Activated effector memory CD4-positive, alpha-beta T cell treated with anti-CD3 and anti-CD28 coated beads, Interleukin-2, amount 50 U/mL, for 16 hours (primary cell): ENCODE measurements around the gene MEI1.
A peak's percentile ranks its signal among the peaks of the same experiment; 100 is the strongest.

ENCODE experiments used
- DNase-seq: peaks from one replicate; pipeline ENCODE4 v3.0.0-alpha.2; 2020

Gene MEI1

DNA sequence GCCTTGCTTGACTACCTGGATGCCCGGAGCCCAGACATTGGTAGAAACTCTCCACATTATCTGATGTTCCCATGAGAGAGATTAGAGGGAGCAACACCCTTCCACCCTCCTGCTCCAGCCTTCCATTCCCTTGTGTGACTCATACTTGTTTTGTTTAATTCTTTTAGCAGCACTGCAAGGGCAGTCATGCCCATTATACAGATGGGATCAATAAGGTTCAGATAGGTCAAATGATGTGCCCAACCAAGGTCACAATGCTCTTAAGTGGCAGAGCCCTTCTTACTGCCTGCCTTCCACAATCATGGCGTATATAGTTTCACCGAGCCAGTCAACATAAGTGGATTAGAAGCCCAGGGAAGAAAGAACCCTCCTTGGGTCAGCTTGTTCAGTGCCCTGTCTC is 94.6 kb downstream of the MEI1 start:
- no peak for DNase-seq

DNA sequence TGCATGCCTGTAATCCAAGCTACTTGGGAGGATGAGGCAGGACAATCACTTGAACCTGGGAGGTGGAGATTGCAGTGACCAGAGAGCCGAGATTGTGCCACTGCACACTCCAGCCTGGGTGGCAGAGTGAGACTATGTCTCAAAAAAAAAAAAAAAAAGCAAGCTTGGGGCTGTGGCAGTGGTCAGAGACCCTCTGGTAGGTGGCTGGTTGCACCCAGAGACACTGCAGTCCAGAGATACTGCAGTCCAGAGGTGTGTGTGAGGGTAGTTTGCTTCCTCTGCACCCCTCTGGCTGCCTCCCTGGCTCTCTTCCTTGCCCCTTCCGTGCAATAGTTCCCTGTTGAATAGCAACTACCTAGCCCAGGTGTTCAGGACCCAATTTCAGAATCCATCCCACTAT is 99.4 kb downstream of the MEI1 start:
- no peak for DNase-seq

DNA sequence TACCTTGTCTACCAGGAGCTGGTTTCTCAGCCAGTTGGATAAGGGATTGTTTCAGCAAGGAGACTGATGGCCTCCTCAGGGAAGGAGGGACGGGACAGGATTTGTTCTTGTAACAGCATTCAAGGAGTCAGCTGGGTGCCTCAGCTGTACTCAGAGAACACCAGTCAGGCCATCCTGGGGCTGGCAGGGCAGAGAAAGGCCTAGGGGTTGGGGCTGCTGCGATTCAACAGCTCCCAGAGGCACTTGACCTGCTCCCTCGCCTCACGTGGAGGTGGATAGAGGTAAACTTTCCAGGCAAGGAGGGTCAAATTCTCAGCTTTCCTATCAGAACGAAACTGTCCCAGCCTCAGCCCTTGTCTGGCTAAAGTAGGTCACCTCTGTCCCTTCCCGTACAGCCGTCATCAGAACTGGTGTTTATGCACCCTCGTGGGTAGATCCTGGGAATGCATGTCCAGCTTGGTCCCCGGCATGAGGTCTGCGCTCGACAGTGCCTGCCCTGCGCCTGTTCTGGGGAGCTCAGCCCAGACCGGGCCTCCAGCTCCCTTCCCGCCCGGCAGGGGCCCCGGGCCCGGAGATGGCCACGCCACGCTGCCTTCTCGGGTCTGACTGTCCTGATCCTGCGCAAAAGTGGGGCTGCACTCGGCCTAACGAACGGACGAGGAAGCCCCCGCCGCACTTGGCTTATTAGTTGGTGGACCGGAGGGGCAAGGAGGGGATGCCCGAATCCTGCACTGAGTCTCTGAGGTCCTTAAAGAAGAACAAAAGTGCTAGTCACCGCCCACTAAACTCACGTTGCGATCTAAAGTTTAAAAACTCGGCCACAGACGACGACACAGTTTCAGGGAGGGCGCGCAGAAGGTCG is 100.4 kb downstream of the MEI1 start:
- no peak for DNase-seq

DNA sequence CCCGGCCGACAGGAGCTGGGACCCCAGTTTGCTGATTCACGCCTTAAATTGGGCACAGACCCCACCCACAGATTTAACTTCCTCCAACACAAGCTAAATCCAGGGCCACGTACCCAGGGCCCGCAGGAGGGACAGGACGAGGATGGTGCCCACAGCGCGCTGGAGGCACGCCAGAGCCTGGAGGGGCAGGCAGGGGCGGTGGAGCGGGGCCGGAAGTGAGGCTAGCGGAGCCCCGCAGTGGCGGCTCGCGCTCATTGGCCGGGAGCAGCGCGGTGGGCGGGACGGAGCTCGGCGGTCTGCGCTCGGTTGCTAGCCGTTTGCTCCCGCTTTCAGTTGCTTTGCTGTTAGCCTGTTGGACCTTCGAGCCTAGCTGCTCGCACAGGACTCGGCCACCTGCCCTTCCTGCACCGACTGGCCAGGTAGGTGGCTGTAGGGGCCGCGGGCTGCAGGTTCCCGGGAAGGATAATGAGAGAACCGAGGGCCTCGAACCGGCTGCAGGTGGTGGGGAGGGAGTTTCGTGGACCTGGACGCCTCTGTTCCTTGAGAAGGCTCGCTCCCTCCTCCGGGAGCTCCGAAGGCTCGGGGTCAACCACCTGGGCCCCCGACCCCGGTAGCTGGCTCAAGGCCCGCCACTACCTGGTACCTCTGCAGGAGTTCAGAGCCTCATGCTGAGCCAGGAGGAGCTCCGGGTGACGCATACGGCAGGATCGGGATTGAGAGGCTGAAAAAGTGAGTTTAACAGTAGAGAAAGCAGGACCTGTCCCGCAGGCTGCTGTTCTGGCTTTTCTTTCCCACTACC is 101.2 kb downstream of the MEI1 start, which contains the start of gene CCDC134:
TSS of gene CCDC134 (plus strand) at position 332 of the 799 bp plus-strand sequence. CDS start 8,212 bp downstream, outside the sequence.
- DNase-seq, result peak; percentile 97

DNA sequence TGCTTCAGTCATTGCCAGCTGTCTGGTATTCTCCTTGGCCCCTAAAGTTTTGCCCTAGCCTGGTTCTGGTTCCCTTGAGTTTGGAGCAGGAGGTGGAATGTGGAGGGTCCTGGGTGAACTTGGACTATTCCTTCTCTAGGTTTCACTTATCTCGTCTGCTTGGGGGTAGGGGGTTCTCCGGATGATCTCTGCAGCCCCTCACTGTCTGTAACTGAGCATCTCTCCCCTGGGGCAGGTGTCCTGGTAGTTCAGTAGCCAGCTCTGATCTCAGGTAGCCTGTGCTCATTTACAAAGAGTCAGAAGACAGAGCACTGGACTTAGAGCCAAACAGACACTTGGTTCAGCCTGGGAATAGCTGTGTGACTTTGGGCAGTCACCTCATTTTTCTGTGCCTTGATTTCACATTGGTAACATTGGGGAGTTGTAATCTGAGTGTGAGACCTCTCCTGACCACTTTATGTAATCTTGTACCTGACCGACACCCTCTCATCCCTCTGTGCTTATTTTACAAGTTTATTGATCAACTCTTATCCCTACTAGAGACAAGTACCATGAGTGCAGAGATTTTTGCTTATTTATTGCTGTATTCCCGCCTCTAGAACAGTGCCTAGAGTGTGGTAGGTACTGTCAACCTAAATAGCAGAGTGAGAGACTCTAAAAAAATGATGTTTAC is 102.0 kb downstream of the MEI1 start:
- no peak for DNase-seq

DNA sequence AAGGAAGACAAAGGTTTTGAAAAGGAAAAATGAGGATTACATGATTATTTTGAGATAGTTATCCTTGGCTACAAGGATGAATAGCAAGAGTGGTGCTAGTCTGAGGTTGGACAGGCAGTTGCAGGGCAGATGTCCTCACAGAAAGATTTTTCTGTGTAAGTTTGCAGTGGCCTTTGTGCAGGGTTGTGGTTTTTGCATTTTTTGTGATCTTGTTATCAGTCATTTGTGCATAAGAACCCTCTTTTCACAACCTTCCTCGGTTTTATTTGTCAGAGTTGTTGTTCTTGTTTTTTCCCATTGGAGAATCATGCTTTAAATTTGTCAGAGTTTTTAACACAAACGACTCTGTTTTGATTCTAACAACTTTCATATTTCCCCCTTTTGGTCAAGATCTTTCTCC is 102.6 kb downstream of the MEI1 start:
- DNase-seq, result no peak

DNA sequence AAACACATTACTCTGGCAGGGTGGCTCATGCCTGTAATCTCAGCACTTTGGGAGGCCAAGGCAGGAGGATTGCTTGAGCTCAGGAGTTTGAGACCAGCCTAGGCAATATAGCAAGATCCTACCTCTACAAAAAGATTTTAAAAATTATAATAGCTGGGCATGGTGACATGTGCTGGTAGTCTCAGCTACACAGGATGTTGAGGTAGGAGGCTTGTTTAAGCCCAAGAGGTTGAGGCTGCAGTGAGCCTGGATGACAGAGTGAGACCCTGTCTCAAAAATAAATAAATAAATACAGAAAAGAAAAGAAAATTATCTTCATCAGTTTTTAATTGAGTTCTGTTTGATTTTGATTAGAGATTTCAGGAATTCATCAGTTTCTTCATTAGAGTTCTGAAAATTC is 106.3 kb downstream of the MEI1 start:
- DNase-seq, result no peak

DNA sequence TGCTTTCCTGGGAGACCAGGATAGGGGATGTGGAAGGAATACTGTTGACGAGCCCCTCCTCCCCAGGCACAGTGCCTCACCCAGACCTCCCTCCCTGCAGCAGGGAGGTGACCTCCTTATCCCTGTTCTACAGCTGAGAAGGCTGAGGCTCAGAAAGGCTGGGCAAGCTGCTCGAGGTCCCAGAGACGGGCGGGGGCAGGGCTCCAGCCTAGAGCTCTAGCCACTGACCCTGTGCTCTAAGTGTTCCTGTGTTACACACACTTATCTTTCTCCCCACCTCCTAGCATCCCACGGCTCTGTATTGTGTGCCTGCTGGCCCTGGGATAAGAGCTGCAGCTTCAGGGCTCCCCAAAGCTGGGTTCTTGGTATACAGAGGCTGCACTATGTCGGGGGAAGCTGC is 109.1 kb downstream of the MEI1 start:
- no peak for DNase-seq

DNA sequence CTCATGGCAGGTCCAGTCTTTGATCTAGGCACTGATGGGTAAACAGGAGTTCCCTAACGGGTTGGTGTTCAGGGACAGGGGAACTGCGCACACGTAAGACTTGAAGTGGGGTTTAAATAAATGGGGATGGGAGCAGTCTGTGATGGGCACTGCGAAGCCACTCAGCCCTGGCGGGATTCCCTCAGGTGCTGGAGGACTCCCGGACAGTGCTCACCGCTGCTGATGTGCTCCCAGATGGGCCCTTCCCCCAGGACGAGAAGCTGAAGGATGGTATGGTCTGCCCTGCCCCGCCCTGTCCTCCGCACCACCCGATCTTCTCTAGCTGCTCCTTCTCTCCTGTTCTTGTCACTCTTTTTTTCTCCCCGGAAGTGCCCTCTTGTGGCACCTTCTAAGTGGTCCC is 110.7 kb downstream of the MEI1 start:
- DNase-seq, result no peak

DNA sequence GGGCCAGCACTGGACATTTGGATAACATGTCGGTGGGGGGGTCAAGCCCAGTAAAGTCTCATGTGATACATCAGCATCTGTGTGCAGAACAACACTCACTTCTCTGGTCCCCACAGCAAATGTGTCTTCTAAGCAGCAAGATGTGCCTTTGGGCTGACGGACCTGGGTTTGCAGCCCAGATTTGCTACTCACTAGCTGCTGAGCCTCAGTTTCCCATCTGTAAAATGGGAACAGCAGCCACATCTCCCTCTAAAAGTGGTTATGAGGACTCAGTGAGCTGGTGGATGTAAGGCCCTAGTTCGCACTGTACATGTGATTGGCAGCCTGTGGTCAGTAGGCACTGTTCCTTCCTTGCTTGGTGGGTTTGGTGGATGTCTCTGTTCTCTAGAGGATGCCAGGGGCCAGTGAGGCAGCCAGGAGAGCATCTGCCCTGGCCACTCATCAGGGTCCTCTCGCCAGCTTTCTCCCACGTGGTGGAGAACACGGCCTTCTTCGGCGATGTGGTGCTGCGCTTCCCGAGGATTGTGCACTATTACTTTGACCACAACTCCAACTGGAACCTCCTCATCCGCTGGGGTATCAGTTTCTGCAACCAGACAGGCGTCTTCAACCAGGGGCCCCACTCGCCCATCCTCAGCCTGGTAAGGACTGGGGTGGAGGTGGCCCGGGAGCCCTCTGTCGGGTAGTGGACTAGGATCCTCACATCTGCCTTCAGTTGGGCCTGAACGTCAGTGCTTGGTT is 113.7 kb downstream of the MEI1 start:
- no peak for DNase-seq

DNA sequence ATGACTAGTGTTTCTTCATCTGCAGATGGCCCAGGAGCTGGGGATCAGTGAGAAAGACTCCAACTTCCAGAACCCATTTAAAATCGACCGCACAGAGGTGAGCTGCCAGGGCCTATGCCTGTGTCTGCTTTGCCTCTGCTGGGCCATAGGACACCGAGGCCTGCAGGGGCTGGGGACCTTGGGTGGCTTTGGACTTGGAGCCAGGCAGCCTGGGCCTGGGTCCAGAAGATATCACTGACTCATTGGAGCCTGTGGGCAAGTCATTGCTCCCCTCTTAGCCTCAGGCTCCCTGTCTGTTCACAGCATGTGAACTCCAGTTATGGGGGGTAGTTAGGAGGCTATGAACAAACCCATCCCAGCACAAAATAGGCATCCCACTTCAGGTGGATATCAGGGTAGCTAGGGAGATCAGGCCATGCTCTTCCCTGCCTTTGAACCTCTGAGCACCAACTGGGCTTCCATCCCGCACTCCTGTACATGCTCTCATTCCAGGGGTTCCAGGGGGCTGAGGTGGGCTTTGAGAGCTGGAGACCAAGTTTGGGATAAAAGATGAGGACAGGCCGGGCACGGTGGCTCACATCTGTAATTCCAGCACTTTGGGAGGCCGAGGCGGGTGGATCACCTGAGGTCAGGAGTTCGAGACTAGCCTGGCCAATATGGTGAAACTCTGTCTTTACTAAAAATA is 114.6 kb downstream of the MEI1 start:
- no peak for DNase-seq

DNA sequence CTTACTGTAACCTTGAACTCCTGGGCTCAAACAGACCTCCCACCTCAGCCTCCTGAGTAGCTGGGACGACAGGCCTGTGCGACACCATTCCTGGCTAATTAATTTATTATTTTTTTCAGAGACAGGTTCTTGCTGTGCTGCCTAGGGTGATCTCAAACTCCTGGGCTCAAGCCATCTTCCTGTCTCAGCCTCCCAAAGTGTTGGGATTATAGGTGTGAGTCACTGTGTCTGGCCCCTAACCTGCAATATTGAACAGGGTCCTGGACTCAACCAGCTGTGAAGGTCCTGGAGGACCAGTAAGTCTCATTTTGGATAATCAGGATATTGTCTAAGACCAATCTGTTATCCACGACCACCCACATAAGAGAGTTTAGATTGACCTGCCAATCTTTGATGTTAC is 116.4 kb downstream of the MEI1 start:
- no peak for DNase-seq

DNA sequence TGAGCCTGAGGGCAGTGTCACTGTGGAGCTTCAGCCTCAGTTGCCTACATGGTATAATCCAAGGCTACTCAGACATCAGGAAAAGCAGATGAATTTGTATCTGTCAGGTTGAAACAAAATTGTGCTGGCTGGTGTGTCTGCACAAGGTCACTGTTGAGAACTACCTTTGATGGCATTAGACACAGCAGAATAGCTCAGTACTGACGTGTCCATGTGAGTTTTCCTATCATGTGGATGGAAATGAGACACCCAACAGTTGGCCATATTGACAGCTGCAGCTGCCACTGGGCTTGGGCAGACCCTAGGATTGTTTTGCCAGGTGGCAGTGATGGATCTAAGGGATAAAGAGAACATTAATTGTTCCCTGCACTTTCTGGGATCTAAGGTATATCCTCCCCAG is 116.9 kb downstream of the MEI1 start:
- DNase-seq, result no peak

DNA sequence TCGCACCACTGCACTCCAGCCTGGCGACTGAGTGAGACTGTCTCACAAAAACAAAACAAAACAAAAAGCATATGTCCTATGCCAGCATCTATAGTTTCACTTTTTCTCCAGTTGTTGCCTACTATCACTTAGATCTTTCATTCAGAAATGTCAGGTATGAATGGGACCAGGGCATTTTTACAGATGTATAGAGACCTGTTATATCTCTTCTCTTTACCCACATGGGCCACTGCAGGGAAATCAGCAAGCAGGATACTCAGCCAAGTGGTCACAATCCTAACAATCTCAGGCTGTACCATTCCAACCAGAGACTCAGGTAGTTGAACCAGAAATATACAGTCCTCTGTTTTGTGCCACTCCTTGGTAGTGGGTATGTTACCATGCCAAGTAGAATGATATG is 117.6 kb downstream of the MEI1 start:
- no peak for DNase-seq

DNA sequence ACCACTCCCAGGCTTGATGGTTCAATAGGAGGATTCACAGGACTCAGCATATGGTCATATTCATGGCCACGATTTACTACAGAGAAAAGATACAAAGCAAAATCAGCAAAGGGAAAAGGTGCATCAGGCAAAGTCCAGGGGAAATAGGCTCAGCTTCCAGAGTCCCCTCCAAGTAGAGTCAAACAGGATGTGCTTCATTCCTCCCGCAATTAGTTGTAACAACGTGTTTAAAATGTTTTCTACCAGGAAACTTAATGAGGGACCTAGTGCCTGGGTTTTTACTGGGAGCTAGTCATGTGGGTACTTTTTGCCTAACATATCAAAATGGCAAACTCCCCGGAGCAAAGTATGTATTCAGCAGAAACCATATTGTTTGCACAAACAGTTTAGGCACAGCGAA is 118.7 kb downstream of the MEI1 start:
- no peak for DNase-seq

DNA sequence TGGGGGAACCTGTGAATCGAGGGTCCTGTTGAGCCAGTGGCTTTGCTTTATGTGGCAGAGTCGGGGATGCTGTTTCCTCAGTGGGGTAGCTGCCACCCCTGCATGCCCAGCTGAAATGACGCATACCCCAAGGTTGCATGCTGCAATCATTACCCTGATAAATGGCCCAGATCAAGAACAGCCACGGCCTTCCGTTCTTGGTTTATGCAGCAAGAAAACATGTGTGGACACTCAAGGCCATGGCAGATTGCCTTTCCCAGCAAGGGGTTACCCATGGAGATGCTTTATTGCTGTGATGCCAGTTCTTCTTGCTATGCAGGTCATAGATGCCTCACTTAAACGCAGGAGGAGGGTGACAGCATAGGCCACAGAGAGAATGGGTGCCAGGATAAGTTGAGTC is 119.3 kb downstream of the MEI1 start:
- no peak for DNase-seq

DNA sequence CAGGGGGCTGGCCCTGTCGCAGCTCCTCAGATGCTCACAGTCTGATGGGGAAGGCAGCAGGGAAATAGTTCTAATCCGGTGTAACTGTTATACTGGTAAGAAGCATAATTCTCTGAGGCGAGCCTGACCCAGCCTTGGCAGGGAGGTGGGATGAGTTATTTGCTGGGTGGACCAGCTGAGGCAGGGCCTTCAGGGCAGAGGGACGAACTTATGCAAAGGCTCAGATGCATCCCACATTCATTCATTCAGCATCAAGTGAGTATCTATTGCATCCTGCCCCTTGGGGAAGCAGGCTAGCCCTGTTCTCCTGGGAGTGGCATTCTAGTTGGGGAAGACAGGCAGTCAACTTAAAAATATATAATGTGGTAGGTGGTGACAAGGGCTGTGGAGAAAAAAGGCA is 120.0 kb downstream of the MEI1 start:
- DNase-seq, result no peak

DNA sequence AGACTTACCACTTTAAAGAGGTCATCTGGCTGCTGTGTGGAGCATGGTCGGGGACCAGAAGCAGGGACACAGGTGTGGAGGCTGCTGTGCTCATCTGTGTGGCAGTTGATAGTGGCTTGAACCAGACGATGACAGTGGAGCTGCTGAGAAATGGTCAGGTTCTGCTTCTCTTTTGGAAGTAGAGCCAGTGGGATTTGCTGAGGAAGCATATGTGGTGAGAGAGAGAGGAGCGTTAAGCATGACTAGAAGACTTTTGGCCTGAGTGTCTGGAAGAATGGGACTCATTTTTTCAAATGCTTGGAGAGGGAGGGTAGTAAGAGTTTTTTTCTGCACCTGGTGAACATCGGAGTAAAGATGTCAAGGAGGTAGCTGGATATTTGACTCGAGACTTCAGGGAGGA is 121.1 kb downstream of the MEI1 start:
- no peak for DNase-seq

DNA sequence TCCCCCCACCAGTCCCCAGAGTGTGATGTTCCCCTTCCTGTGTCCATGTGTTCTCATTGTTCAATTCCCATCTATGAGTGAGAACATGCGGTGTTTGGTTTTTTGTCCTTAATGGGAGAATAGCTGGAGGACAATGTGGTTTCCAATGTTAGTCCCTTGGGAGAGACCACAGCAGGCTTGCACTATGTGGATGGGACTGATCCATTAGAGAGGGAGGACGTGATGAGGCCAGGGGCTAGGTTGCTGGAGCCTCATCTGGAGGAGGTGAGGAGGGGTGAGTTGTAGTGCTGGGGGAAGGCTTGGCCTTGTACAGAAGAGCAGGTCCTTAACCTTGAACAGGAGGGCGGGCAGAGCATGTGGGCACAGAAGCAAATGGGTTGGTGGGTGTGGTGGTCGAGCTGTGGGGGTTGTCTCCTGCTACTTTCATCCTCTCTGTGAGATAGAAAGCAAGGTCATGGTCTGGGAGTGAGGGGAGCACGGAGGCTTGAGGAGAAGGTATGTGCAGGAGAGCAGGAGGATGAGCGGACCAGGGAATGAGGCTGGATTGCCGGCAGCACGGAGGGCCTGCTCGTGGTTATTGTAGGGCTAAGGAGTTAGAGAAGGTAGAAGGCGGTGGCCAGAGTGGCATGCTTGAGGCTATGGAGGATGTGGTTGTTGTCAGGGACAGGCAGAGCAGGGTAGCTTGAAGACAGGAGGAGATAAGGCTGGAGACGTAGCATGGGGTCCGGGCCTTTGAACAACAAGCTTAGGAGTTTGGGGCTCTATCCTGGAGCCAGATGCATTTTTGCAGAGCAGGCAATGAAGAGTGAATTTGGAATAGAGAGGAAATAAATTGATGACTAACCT is 122.4 kb downstream of the MEI1 start:
- no peak for DNase-seq

DNA sequence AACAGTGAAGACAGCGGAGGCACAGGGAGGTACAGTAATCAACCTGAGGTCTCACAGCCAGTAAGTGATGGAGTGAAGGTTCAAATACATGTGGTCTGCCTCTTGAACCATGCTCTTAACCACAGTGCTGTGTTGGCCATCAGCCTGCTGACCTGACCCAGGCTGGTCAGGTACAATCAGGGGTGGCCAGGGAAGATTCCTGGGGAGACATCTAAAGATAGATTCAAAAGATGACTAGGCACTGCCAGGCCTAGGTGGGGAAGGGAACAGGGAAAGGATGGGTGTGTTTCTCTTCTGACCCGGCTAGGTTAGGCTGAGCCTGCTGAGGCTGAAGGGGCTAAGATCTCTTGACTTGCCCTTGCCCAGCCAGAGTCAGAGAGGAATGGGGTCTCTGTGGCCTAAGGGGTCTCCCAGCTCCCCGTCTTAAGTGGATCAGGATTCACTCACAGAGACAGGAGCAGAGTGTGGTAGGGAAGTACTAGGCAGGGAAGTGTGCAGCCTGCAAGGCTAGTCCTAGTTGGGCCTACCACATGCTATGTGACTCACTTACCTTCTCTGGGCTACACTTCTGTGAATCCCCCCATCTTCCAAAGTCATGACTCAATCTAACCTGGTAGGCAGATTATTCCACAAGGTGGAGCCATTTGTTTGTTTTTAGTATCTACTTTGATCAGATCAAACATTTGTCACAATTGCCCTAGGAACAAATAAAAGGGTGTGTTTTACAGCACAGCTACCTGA is 123.2 kb downstream of the MEI1 start:
- peak; percentile 74 for DNase-seq

DNA sequence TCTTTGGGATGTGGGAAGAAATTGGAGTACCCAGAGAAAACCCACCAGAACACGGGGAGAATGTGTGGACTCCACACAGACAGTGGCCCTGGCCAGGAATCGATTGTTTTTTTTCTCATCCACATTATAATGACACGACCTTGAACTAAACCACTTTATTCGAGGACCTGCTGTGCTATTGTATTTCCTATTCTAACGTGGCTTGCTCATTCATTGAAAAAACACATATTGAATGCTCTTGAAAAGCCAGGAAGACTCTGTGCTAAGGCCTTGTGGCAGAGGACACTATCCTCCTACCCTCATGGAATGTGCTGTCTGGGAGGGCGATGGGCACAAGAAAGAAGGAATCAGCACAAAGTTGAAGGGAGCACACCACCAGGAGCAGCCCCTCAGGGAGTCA is 124.5 kb downstream of the MEI1 start:
- DNase-seq, result no peak
